GM19397 (cell line): Measurements from ENCODE around the gene EMILIN2.
"Not testable (repeated sequence)": the region's sequence is repeated elsewhere in the genome, so short reads cannot be mapped to it uniquely, and the experiment has no call there.

Experiments used
- ATAC-seq: cut with Tn5 transposase; IDR thresholded peaks from one replicate; pipeline ENCODE4 v1.9.1; 2021; ENCODE audit warnings: mild to moderate bottlenecking, moderate library complexity; ENCODE audit not compliant: unreplicated experiment

Gene EMILIN2

GRCh38 chr18:2843146-2843545 lies 3.7 kb upstream of the EMILIN2 start:
- no peak for ATAC-seq

GRCh38 chr18:2845172-2845571 lies 1.6 kb upstream of the EMILIN2 start:
- ATAC-seq = no peak

- ATAC-seq = peak; percentile 36
Measured at GRCh38 chr18:2847317-2848246, 776 bp downstream of the EMILIN2 start.

GRCh38 chr18:2848247-2849246 lies 1.7 kb downstream of the EMILIN2 start:
- no peak for ATAC-seq

- ATAC-seq = no peak
Measured at GRCh38 chr18:2850816-2851215, 4.0 kb downstream of the EMILIN2 start.

- ATAC-seq = no peak
Measured at GRCh38 chr18:2851771-2852170, 5.0 kb downstream of the EMILIN2 start.

- not testable (repeated sequence) for ATAC-seq
Measured at GRCh38 chr18:2852460-2852859, 5.7 kb downstream of the EMILIN2 start.

- ATAC-seq = no peak
Measured at GRCh38 chr18:2853173-2853925, 6.5 kb downstream of the EMILIN2 start.

- ATAC-seq = no peak
Measured at GRCh38 chr18:2853926-2854664, 7.3 kb downstream of the EMILIN2 start.

GRCh38 chr18:2854875-2855274 lies 8.1 kb downstream of the EMILIN2 start:
- no peak for ATAC-seq

GRCh38 chr18:2855560-2856350 lies 8.9 kb downstream of the EMILIN2 start:
- no peak for ATAC-seq

- no peak for ATAC-seq
Measured at GRCh38 chr18:2856547-2857170, 9.9 kb downstream of the EMILIN2 start.

- ATAC-seq = no peak
Measured at GRCh38 chr18:2857491-2858131, 10.8 kb downstream of the EMILIN2 start.

GRCh38 chr18:2860397-2860796 lies 13.6 kb downstream of the EMILIN2 start:
- not testable (repeated sequence) for ATAC-seq

GRCh38 chr18:2863997-2864396 lies 17.2 kb downstream of the EMILIN2 start:
- not testable (repeated sequence) for ATAC-seq

GRCh38 chr18:2866465-2866864 lies 19.7 kb downstream of the EMILIN2 start:
- not testable (repeated sequence) for ATAC-seq

- ATAC-seq = no peak
Measured at GRCh38 chr18:2869207-2869606, 22.4 kb downstream of the EMILIN2 start.

GRCh38 chr18:2871111-2871720 lies 24.4 kb downstream of the EMILIN2 start:
- ATAC-seq = no peak
